IPS-20b (cell line): Measurements from ENCODE around the gene CEP295NL.
"Not testable (repeated sequence)": the region's sequence is repeated elsewhere in the genome, so short reads cannot be mapped to it uniquely, and the experiment has no call there.

Experiments
- H3K27ac ChIP-seq: one replicate; pipeline ENCODE4 v1.5.1; 2013; ENCODE audit warnings: low read length
- H3K27me3 ChIP-seq: 2 replicates; pipeline ENCODE4 v1.6.1; 2013; ENCODE audit warnings: mild to moderate bottlenecking, low read length, inconsistent platforms; ENCODE audit not compliant: insufficient read depth
- H3K36me3 ChIP-seq: 2 replicates; pipeline ENCODE4 v1.6.1; 2013; ENCODE audit warnings: low read depth, mild to moderate bottlenecking, inconsistent platforms, low read length, moderate library complexity; ENCODE audit not compliant: insufficient read depth
- H3K4me1 ChIP-seq: 2 replicates; pipeline ENCODE4 v1.6.1; 2013; ENCODE audit warnings: mild to moderate bottlenecking, control low read depth, inconsistent platforms, low read length, moderate library complexity; ENCODE audit not compliant: insufficient read depth
- H3K4me3 ChIP-seq: 2 replicates; pipeline ENCODE4 v1.5.1; 2013; ENCODE audit warnings: mild to moderate bottlenecking, low read length, inconsistent platforms
- H3K9ac ChIP-seq: 2 replicates; pipeline ENCODE4 v1.6.1; 2013; ENCODE audit warnings: low read depth, mild to moderate bottlenecking, inconsistent platforms, low read length, moderate library complexity
- H3K9me3 ChIP-seq: 2 replicates; pipeline ENCODE4 v1.6.1; 2013; ENCODE audit warnings: mild to moderate bottlenecking, low read depth, low read length, inconsistent platforms; ENCODE audit not compliant: insufficient read depth

CEP295NL gene

DNA sequence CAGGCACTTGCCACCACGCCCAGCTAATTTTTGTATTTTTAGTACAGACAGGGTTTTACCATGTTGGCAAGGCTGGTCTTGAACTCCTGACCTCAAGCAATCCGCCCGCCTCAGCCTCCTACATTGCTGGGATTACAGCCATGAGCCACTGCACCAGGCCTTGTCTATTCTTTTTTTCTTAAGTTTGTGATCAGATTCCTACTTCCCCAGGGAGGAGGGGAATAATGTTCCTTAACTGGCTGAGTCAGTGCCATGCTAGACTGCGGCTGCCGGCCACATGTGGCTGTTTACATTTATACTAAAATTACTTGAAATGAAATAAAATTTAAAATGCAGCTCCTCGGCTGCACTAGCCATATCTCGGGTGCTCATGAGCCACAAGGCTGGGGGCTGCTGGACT, 34.6 kb downstream of the CEP295NL start:
- Histone ChIP-seq H3K27me3 (no peaks in the 10 kb centered on the region), H3K9me3 (no peaks in the 10 kb centered on the region), H3K27ac (no peak overlapping the region), H3K36me3 (peaks cover 15% of the 10 kb centered on the region), H3K4me3 (no peak overlapping the region), H3K4me1 (peaks cover 3% of the 10 kb centered on the region; the same call in 1 of the 2 replicates), H3K9ac (no peak overlapping the region)

DNA sequence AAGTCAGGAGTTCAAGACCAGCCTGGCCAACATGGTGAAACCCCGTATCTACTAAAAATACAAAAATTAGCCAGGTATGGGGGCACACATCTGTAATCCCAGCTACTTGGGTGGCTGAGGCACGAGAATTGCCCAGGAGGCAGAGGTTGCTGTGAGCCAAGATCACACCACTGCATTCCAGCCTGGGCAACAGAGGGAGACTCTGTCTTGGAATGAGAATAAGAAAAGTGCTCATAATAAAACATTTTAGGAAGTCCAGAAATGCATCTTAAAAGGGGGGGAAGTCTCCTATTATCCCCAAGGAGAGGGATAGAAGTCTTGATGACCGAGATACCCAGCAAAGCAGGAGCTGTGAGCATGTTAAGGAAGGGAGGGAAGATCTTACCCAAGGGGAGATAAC, 36.0 kb downstream of the CEP295NL start:
- not testable (repeated sequence) for H3K4me1 ChIP-seq, H3K36me3 ChIP-seq, H3K27ac ChIP-seq, H3K9me3 ChIP-seq, H3K4me3 ChIP-seq, H3K9ac ChIP-seq, H3K27me3 ChIP-seq

GRCh38 chr17:78865682-78866390, 37.2 kb downstream of the CEP295NL start:
- peaks cover 5% of the 10 kb centered on the region; the same call in 1 of the 2 replicates for H3K36me3 ChIP-seq
- H3K9me3 ChIP-seq: no peaks in the 10 kb centered on the region
- no peaks in the 10 kb centered on the region for H3K27me3 ChIP-seq
- no peak overlapping the region for H3K27ac ChIP-seq
- no peak overlapping the region for H3K4me3 ChIP-seq
- H3K4me1 ChIP-seq: peaks cover 3% of the 10 kb centered on the region; the same call in 1 of the 2 replicates
- H3K9ac ChIP-seq: no peak overlapping the region

DNA sequence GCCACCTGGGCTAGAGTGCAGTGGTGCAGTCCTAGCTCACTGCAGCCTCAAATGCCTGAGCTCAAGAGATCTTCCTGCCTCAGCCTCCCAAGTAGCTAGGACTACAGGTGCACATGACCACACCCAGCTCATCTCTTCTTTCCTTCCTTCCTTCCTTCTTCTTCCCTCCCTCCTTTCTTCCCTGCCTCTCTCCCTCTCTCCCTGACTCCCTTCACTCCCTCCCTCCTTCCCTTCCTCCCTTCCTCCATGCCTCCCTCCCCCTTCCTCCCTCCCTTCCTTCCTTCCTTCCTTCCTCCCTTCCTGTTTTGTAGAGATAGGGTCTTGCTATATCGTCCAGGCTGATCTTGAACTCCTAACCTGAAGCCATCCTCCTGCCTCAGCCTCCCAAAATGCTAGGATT, 38.9 kb downstream of the CEP295NL start:
- H3K9me3 ChIP-seq: no peaks in the 10 kb centered on the region
- peaks cover 3% of the 10 kb centered on the region; the same call in 1 of the 2 replicates for H3K4me1 ChIP-seq
- no peaks in the 10 kb centered on the region for H3K36me3 ChIP-seq
- H3K9ac ChIP-seq: no peak overlapping the region
- H3K27me3 ChIP-seq: no peaks in the 10 kb centered on the region
- H3K4me3 ChIP-seq: no peak overlapping the region
- no peak overlapping the region for H3K27ac ChIP-seq

- H3K36me3 ChIP-seq: 0 out of 2 replicates have a peak, but pooled peaks cover under 1% of the 10 kb centered on the region
- H3K4me1 ChIP-seq: peaks cover 3% of the 10 kb centered on the region; the same call in 1 of the 2 replicates
- H3K27me3 ChIP-seq: no peaks in the 10 kb centered on the region
- no peak overlapping the region for H3K27ac ChIP-seq
- no peak overlapping the region for H3K4me3 ChIP-seq
- H3K9me3 ChIP-seq: no peaks in the 10 kb centered on the region
- no peak overlapping the region for H3K9ac ChIP-seq
Measured at GRCh38 chr17:78862073-78863023, 40.7 kb downstream of the CEP295NL start.

DNA sequence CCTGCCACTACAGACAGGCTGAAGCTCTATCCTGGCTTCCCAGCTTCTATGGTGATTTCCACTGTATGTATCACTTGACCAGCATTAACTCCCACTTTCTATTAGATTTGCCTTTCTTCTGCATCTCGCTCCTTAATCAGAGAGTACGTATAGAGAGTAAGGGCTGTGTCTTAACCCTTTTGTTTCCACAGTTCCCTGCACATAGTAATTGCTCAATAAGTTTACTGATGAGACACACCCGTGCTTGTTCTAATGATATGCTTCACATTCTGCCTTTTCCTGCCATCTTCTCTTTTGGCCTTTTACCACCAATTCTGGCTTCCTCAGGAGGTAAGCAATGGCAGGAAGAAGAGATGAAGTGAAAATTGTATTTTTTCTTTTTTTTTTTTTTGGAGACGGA, 41.8 kb downstream of the CEP295NL start:
- no peak overlapping the region for H3K27ac ChIP-seq
- H3K36me3 ChIP-seq: 0 out of 2 replicates have a peak, but pooled peaks cover 4% of the 10 kb centered on the region
- H3K4me3 ChIP-seq: no peak overlapping the region

DNA sequence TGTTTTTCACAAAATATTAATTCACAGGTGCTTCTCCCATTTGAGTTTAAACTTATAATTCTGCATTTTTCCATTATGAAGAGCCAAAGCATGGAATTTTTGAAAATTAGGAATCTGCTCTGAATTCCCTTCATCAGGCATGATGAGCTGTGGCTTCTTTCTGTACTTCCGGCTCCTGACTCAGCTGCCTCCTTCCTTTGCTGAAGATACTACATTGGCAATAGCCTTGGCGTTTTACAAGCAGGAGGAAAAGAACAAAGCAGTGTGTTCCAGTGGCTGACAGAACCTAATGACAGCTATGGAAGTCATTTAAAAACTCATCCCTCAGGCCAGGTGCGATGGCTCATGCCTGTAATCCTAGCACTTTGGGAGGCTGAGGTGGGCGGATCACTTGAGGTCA, 44.0 kb downstream of the CEP295NL start:
- no peak overlapping the region for H3K9ac ChIP-seq
- no peak overlapping the region for H3K4me3 ChIP-seq
- no peaks in the 10 kb centered on the region for H3K27me3 ChIP-seq
- no peak overlapping the region for H3K27ac ChIP-seq
- 0 out of 2 replicates have a peak, but pooled peaks cover 4% of the 10 kb centered on the region for H3K36me3 ChIP-seq
- no peaks in the 10 kb centered on the region for H3K9me3 ChIP-seq
- H3K4me1 ChIP-seq: no peaks in the 10 kb centered on the region

More for the DNA sequence above, 41.8 kb downstream of the CEP295NL start:
- no peaks in the 10 kb centered on the region for H3K27me3 ChIP-seq
- H3K9me3 ChIP-seq: no peaks in the 10 kb centered on the region
- no peak overlapping the region for H3K9ac ChIP-seq
- H3K4me1 ChIP-seq: peaks cover 3% of the 10 kb centered on the region; the same call in 1 of the 2 replicates

DNA sequence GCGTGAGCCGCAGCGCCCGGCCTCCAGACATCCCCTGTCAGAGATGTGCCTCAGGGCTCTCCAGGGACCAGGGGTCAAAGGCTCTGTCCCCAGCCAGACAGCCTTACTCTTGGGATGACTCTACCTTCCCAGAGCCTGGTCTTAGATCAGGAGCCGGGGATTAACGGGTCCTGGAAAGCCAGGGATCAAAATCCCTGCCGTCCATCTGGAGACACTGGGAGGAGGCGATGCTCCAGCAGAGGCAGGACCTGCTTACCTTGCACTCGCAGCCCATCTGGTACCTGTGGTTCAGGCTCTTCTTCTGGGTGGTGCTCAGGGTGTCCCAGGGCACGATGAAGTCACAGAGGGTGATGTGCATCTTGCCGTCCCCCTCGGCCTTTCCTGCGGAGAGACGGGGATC, 45.7 kb downstream of the CEP295NL start:
- Histone ChIP-seq H3K27me3 (no peaks in the 10 kb centered on the region), H3K4me3 (no peak overlapping the region), H3K36me3 (0 out of 2 replicates have a peak, but pooled peaks cover 4% of the 10 kb centered on the region), H3K27ac (no peak overlapping the region), H3K9me3 (no peaks in the 10 kb centered on the region), H3K4me1 (no peaks in the 10 kb centered on the region), H3K9ac (no peak overlapping the region)

- Histone ChIP-seq H3K27ac (no peak overlapping the region), H3K9me3 (no peaks in the 10 kb centered on the region), H3K9ac (no peak overlapping the region), H3K4me1 (no peaks in the 10 kb centered on the region), H3K4me3 (no peak overlapping the region), H3K36me3 (0 out of 2 replicates have a peak, but pooled peaks cover 4% of the 10 kb centered on the region), H3K27me3 (no peaks in the 10 kb centered on the region)
Measured at GRCh38 chr17:78855561-78856165, 47.3 kb downstream of the CEP295NL start.

DNA sequence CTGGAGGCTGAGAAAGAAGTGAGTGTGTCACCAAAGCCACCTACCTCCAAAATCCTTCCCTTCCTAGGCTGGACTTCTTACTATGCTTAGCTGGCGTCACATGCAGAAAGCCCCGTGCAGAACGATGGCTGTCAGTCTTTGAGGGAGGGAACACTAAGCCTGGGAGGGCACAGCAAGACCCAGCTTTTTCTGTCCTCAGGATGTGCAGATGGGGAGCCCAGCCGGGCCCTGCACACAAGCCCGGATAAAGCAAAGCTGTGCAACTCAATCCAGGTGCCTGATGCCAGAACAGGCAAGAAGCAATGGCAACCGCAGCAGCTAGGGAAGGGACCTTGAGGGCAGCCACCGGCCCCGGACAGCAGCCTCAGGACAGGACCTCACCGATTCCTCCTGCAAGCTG, 48.5 kb downstream of the CEP295NL start:
- Histone ChIP-seq H3K36me3 (0 out of 2 replicates have a peak, but pooled peaks cover 4% of the 10 kb centered on the region), H3K9ac (no peak overlapping the region), H3K27ac (no peak overlapping the region), H3K27me3 (no peaks in the 10 kb centered on the region), H3K4me1 (no peaks in the 10 kb centered on the region), H3K9me3 (no peaks in the 10 kb centered on the region), H3K4me3 (no peak overlapping the region)

DNA sequence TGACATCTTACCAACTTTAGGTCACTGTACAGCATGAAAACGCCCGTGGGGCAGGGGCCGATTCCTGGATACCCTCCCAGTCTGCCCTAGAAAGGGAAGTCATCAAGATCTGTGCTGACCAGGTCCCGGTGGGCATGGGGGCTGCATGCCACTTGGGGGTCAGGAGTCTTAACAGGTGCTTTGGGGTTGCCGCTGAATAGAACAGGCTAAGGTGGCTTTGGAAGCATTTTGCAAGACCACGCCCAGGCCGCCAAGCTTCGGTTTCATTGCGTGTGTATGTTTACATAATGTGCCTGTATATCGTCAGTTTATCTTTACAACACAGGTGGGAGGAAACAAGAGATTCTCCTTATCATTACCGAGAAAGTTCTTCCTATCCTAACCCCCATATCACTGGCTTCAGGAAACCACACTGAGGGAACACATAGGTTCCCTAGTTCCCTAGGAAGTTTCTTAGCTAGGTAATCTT, 49.0 kb downstream of the CEP295NL start:
- Histone ChIP-seq H3K9me3 (no peaks in the 10 kb centered on the region), H3K4me3 (no peak overlapping the region), H3K9ac (no peak overlapping the region), H3K4me1 (no peaks in the 10 kb centered on the region), H3K27me3 (no peaks in the 10 kb centered on the region), H3K36me3 (0 out of 2 replicates have a peak, but pooled peaks cover 4% of the 10 kb centered on the region), H3K27ac (no peak overlapping the region)
